NCI-H1092 treated with DMSO at 0.1 percent for 48 hours (cell line): ENCODE measurements around the gene ICOS.

ENCODE experiments used
- DNase-seq: peaks from one replicate; lab custom pipeline; 2025; lab: John Stamatoyannopoulos, UW

Gene ICOS

DNA sequence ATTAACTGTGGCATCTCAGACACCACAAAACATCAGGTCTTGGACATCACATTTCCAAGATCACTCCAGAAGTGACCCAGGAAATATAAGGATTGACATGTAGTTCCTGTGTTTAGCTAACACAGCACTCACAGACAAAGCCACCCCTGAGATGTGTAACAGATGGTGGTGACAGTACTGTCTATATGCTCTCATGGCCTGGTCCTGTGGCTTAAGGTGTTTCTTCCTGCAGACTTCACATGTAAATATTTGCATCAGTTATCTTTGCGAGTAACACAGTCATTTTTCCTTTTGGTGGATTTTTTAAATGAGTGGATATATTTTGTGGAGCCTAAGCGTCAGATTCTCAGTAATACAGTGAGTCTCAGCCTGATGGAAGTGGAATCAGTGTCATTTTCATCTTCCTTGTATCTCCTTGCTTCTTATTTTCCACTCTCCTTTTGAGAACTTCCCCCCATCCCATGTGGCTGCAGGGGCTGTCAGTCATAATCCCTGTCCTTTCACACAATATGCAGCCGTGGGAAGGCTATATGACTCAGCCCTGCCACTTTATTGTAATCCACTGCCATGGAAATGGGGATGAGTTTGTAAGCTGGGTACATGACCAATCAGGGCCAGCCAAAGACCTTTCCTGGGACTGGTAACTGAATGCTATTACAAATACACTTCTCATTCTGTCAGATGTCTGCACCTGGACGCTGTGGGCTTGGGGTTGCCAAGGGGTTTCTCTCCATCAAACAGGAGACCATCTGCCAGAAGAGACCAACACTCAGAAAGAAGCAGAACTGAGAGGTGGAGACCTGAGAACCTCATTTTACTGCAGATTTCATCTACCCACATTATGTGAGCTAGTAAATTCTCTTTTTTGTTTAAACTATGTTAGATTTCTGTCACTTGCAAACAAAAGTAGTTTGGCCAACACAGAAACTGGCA, 74.3 kb downstream of the ICOS start:
- DNase-seq = no peak
